GM19324 (cell line): ENCODE measurements around the gene CRYL1.

ENCODE experiments used
- ATAC-seq: cut with Tn5 transposase; IDR thresholded peaks from one replicate; pipeline ENCODE4 v1.9.1; 2021; ENCODE audit warnings: mild to moderate bottlenecking, moderate library complexity; ENCODE audit not compliant: unreplicated experiment, low FRiP score

CRYL1 gene

GRCh38 chr13:20353973-20354372 is 171.7 kb downstream of the CRYL1 start:
- no peak for ATAC-seq
